Spinal cord (tissue), 10 donors: ENCODE measurements around the gene LZTFL1. TPM values are rescaled to one million over a fixed set of nuclear protein-coding genes. Genes with fewer than 3 reads are reported as not detected.

Experiments used
- DNase-seq, 6 donors: peaks; one replicate each; pipeline versions ENCODE4 v3.0.0 to v3.0.0-alpha.2; 2013 to 2015; ENCODE audit warnings: low spot score in 6 of 6, low read depth in 4 of 6
- H3K27ac ChIP-seq: one replicate; pipeline ENCODE4 v1.5.1; 2013; ENCODE audit warnings: low read depth, low read length, control low read depth
- H3K27me3 ChIP-seq: one replicate; pipeline ENCODE4 v1.6.1; 2013; ENCODE audit warnings: low read length; ENCODE audit not compliant: control insufficient read depth, insufficient read depth
- H3K36me3 ChIP-seq: one replicate; pipeline ENCODE4 v1.6.1; 2013; ENCODE audit warnings: low read length; ENCODE audit not compliant: control insufficient read depth, insufficient read depth
- H3K4me1 ChIP-seq: one replicate; pipeline ENCODE4 v1.6.1; 2013; ENCODE audit warnings: low read length; ENCODE audit not compliant: control insufficient read depth, insufficient read depth
- H3K4me3 ChIP-seq: one replicate; pipeline ENCODE4 v1.5.1; 2013; ENCODE audit warnings: low read depth, low read length, control low read depth
- H3K9me3 ChIP-seq: one replicate; pipeline ENCODE4 v1.6.1; 2013; ENCODE audit warnings: low read length; ENCODE audit not compliant: control insufficient read depth, insufficient read depth
- WGBS: methylation state at CpG from one replicate; pipeline ENCODE4 v1.1.5; 2013; ENCODE audit warnings: missing lambda C conversion rate; ENCODE audit not compliant: insufficient coverage; 5-methylcytosine and 5-hydroxymethylcytosine counted together
- polyA plus RNA-seq, 2 donors: library from polyadenylated mRNA; unstranded; fragments of 120-200 nt; gene quantifications; one replicate each; pipeline ENCODE4 v1.2.1, GENCODE V29; 2013; ENCODE audit not compliant: insufficient read length in 2 of 2
- total RNA-seq, 2 donors: library from RNA; depleted of rRNA in 1 of 2; stranded (reverse); fragments of 120-200 nt in 1 of 2; fragments of >200 nt in 1 of 2; gene quantifications; one replicate each; pipeline versions ENCODE4 v1.2.3 to v1.2.4, GENCODE V29; 2013 to 2014
- donor health status: healthy.

Gene LZTFL1
- total and polyA plus RNA-seq, 4 donors, result 25.9 to 46.5 (median 31.4) TPM

GRCh38 chr3:45775571-45776300 is 66.2 kb downstream of the LZTFL1 start:
- no peaks in the 10 kb centered on the region for H3K36me3 ChIP-seq
- WGBS, result 89% methylated on average over 17 of the region's 17 CpGs
- no peak overlapping the region for H3K4me3 ChIP-seq
- no peaks in the 10 kb centered on the region for H3K4me1 ChIP-seq
- no peak overlapping the region for H3K27ac ChIP-seq
- no peaks in the 10 kb centered on the region for H3K27me3 ChIP-seq
- no peak for DNase-seq
- H3K9me3 ChIP-seq, result no peaks in the 10 kb centered on the region

- Histone ChIP-seq H3K4me3 (no peak overlapping the region), H3K36me3 (no peaks in the 10 kb centered on the region), H3K4me1 (no peaks in the 10 kb centered on the region), H3K27ac (no peak overlapping the region), H3K9me3 (no peaks in the 10 kb centered on the region), H3K27me3 (no peaks in the 10 kb centered on the region)
- 86% methylated on average over 4 of the region's 8 CpGs for WGBS
- DNase-seq, result no peak
Measured at GRCh38 chr3:45774581-45775521, 67.1 kb downstream of the LZTFL1 start.

GRCh38 chr3:45773714-45774449 is 68.0 kb downstream of the LZTFL1 start:
- Histone ChIP-seq H3K9me3 (no peaks in the 10 kb centered on the region), H3K27ac (no peak overlapping the region), H3K36me3 (no peaks in the 10 kb centered on the region), H3K4me1 (no peaks in the 10 kb centered on the region), H3K4me3 (no peak overlapping the region), H3K27me3 (no peaks in the 10 kb centered on the region)
- 90% methylated on average over 3 of the region's 7 CpGs for WGBS
- no peak for DNase-seq

Other genes with a start within 250 kb of the LZTFL1 start
- gene LIMD1, start 247.4 kb downstream of the LZTFL1 start, total RNA-seq, result 10 to 100 TPM; 18.2 to 19.0 TPM
- gene LIMD1, start 247.4 kb downstream of the LZTFL1 start, polyA plus RNA-seq, result 10 to 100 TPM; 21.3 to 21.4 TPM
- 10 to 100 TPM; 59.6 to 77.6 TPM for gene SACM1L, start 152.7 kb downstream of the LZTFL1 start, total RNA-seq
- 10 to 100 TPM; 50.3 to 56.1 TPM for gene SACM1L, start 152.7 kb downstream of the LZTFL1 start, polyA plus RNA-seq
- 100 to 1,000 TPM in 1 of 2 donors, 10 to 100 TPM in 1; 19.0 to 110 TPM for gene SLC6A20, start 45.6 kb downstream of the LZTFL1 start, total RNA-seq
- 10 to 100 TPM in 1 of 2 donors, 1 to 10 TPM in 1; 1.9 to 24.7 TPM for gene SLC6A20, start 45.6 kb downstream of the LZTFL1 start, polyA plus RNA-seq
- gene CCR9, start 44.4 kb upstream of the LZTFL1 start, total RNA-seq, result 1 to 10 TPM in 1 of 2 donors, under 1 TPM in 1; 0.30 to 2.0 TPM
- gene CCR9, start 44.4 kb upstream of the LZTFL1 start, polyA plus RNA-seq, result under 1 TPM; 0.19 to 0.51 TPM
- gene CXCR6, start 101.3 kb upstream of the LZTFL1 start, total RNA-seq, result under 1 TPM in 1 of 2 donors, not detected in 1; 0.30 TPM
- under 1 TPM; 0.10 to 0.14 TPM for gene CXCR6, start 101.3 kb upstream of the LZTFL1 start, polyA plus RNA-seq
- 10 to 100 TPM in 1 of 2 donors, 1 to 10 TPM in 1; 8.9 to 16.0 TPM for gene FYCO1, start 153.7 kb upstream of the LZTFL1 start, total RNA-seq
- gene FYCO1, start 153.7 kb upstream of the LZTFL1 start, polyA plus RNA-seq, result 1 to 10 TPM; 6.6 to 7.3 TPM
- not detected for gene XCR1, start 185.4 kb upstream of the LZTFL1 start, total RNA-seq
- gene XCR1, start 185.4 kb upstream of the LZTFL1 start, polyA plus RNA-seq, result not detected